Breast epithelium (tissue), 4 donors: ENCODE data around the gene FLNB. TPM values are rescaled to one million over a fixed set of nuclear protein-coding genes. Genes with fewer than 3 reads are reported as not detected.

Experiments
- DNase-seq, 2 donors: peaks; one replicate each; pipeline ENCODE4 v3.0.0-alpha.2; 2019; ENCODE audit warnings: low spot score in 2 of 2
- H3K27ac ChIP-seq, 2 donors: fragments of 200-600 bp; sonication (generic) in 1 of 2; one replicate each; pipeline ENCODE4 v1.5.1; 2016 to 2019; ENCODE audit warnings: mild to moderate bottlenecking in 1 of 2
- H3K27me3 ChIP-seq, 2 donors: fragments of 200-600 bp; sonication (generic) in 1 of 2; one replicate each; pipeline versions ENCODE4 v1.5.1 to v1.6.0; 2017 to 2019; ENCODE audit warnings: control low read depth in 1 of 2, mild to moderate bottlenecking in 1 of 2
- H3K36me3 ChIP-seq: fragments of 200-600 bp; one replicate; pipeline ENCODE4 v1.5.1; 2019
- H3K4me1 ChIP-seq, 2 donors: fragments of 200-600 bp; sonication (generic); one replicate each; pipeline ENCODE4 v1.5.1; 2016 to 2019; ENCODE audit warnings: control low read depth in 1 of 2
- H3K4me3 ChIP-seq, 3 donors: fragments of 200-600 bp; sonication (generic); 1 replicate in 2 of 3; 2 replicates in 1 of 3; pipeline ENCODE4 v1.5.1; 2016 to 2019; ENCODE audit warnings: mild to moderate bottlenecking in 3 of 3, moderate library complexity in 2 of 3
- H3K9me3 ChIP-seq, 2 donors: fragments of 200-600 bp; sonication (generic) in 1 of 2; one replicate each; pipeline ENCODE4 v1.5.1; 2016 to 2019; ENCODE audit warnings: control low read depth in 1 of 2
- POLR2A ChIP-seq: fragments of 450-650 bp; IDR thresholded peaks from one replicate; pipeline ENCODE4 v1.6.1; 2016; ENCODE audit warnings: antibody characterized with exemption, mild to moderate bottlenecking, moderate library complexity
- POLR2AphosphoS5 ChIP-seq, 3 donors: sonication (generic); formaldehyde crosslinking; IDR thresholded peaks; one replicate each; pipeline ENCODE4 v1.6.1; 2017; ENCODE audit warnings: antibody characterized with exemption in 3 of 3
- intact Hi-C: fragments of 100-400 bp; cut with DNase I; formaldehyde crosslinking; loops from one replicate; pipeline ENCODE4 v1.15.1; 2023; ENCODE audit warnings: low total_unique reads
- total RNA-seq, 3 donors: library from RNA; depleted of rRNA; stranded (reverse); fragments of >200 nt; gene quantifications; one replicate each; pipeline ENCODE4 v1.1.0, GENCODE V29; 2016
- TF ChIP-seq, protein P1 (sequence below), 3 donors: fragments of 450-650 bp; IDR thresholded peaks; one replicate each; pipeline ENCODE4 v1.5.1; 2016 to 2017; ENCODE audit warnings: antibody characterized with exemption in 3 of 3, mild to moderate bottlenecking in 3 of 3, moderate library complexity in 3 of 3

FLNB gene
- total RNA-seq, 3 donors from 2014 or later: 40.3 to 242 (median 164) TPM

- H3K36me3 ChIP-seq: peaks cover 3% of the 10 kb centered on the region
- DNase-seq: no peak
- no peak overlapping the region for H3K4me3 ChIP-seq
- no peak for TF ChIP-seq POLR2AphosphoS5 (IDR thresholded peaks at IDR 0.05)
- TF ChIP-seq, protein P1, sequence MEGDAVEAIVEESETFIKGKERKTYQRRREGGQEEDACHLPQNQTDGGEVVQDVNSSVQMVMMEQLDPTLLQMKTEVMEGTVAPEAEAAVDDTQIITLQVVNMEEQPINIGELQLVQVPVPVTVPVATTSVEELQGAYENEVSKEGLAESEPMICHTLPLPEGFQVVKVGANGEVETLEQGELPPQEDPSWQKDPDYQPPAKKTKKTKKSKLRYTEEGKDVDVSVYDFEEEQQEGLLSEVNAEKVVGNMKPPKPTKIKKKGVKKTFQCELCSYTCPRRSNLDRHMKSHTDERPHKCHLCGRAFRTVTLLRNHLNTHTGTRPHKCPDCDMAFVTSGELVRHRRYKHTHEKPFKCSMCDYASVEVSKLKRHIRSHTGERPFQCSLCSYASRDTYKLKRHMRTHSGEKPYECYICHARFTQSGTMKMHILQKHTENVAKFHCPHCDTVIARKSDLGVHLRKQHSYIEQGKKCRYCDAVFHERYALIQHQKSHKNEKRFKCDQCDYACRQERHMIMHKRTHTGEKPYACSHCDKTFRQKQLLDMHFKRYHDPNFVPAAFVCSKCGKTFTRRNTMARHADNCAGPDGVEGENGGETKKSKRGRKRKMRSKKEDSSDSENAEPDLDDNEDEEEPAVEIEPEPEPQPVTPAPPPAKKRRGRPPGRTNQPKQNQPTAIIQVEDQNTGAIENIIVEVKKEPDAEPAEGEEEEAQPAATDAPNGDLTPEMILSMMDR (IDR thresholded peaks at IDR 0.05): peak; percentile 21 to 58 (median 40)
- TF ChIP-seq POLR2A: no peak
- intact Hi-C loops: no loop called here
- H3K9me3 ChIP-seq: no peaks in the 10 kb centered on the region
- H3K4me1 ChIP-seq: no peaks in the 10 kb centered on the region
- H3K27ac ChIP-seq: no peak overlapping the region
- H3K27me3 ChIP-seq: no peaks in the 10 kb centered on the region
Observed at GRCh38 chr3:58167431-58168351, 159.5 kb downstream of the FLNB start.

DNA sequence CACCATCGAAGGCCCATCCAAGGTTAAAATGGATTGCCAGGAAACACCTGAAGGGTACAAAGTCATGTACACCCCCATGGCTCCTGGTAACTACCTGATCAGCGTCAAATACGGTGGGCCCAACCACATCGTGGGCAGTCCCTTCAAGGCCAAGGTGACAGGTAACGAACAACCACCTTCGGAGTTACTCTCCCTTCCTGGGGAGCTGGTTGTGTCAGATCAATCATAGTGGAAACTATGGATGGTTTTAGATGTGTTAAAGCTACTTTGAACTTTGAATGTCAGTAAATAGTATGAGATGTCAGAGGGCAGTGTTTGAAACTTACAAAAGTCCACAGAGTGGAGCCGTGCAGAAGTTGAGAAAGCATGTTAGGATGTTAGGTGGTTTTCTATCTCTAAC is 160.3 kb downstream of the FLNB start:
- Histone ChIP-seq H3K4me1 (no peaks in the 10 kb centered on the region), H3K27ac (no peak overlapping the region), H3K4me3 (no peak overlapping the region), H3K9me3 (no peaks in the 10 kb centered on the region), H3K36me3 (peaks cover 3% of the 10 kb centered on the region), H3K27me3 (no peaks in the 10 kb centered on the region)
- TF ChIP-seq POLR2AphosphoS5 (IDR thresholded peaks at IDR 0.05): no peak
- no peak for TF ChIP-seq POLR2A
- TF ChIP-seq, protein P1 (IDR thresholded peaks at IDR 0.05): no peak
- intact Hi-C loops: no loop called here
- no peak for DNase-seq

GRCh38 chr3:58169371-58169770 is 161.1 kb downstream of the FLNB start:
- no peak for DNase-seq
- TF ChIP-seq, protein P1 (IDR thresholded peaks at IDR 0.05): no peak
- TF ChIP-seq POLR2A (no peak), POLR2AphosphoS5 (IDR thresholded peaks at IDR 0.05) (no peak)
- intact Hi-C loops: no loop called here
- H3K36me3 ChIP-seq: peaks cover 3% of the 10 kb centered on the region
- H3K9me3 ChIP-seq: no peaks in the 10 kb centered on the region
- no peak overlapping the region for H3K27ac ChIP-seq
- no peaks in the 10 kb centered on the region for H3K27me3 ChIP-seq
- no peak overlapping the region for H3K4me3 ChIP-seq
- H3K4me1 ChIP-seq: no peaks in the 10 kb centered on the region

DNA sequence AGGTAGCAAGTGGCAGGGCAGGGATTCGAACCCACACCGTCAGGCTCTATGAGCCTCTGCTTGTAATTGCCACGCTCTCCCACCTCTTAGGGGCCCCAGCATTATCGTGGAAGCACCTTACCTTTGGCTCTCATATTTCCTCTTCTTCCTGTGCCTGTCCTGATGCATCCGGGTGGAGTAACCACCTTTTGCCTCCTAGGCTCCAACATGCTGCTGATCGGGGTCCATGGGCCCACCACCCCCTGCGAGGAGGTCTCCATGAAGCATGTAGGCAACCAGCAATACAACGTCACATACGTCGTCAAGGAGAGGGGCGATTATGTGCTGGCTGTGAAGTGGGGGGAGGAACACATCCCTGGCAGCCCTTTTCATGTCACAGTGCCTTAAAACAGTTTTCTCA is 162.2 kb downstream of the FLNB start:
- Histone ChIP-seq H3K27ac (no peak overlapping the region), H3K27me3 (no peaks in the 10 kb centered on the region), H3K4me3 (no peak overlapping the region), H3K9me3 (no peaks in the 10 kb centered on the region), H3K4me1 (peaks cover 0 to 5% of the 10 kb centered on the region in 2 donors), H3K36me3 (peaks cover 3% of the 10 kb centered on the region)
- intact Hi-C loops: no loop called here
- no peak for DNase-seq
- TF ChIP-seq, protein P1 (IDR thresholded peaks at IDR 0.05): no peak
- no peak for TF ChIP-seq POLR2A
- no peak for TF ChIP-seq POLR2AphosphoS5 (IDR thresholded peaks at IDR 0.05)

DNA sequence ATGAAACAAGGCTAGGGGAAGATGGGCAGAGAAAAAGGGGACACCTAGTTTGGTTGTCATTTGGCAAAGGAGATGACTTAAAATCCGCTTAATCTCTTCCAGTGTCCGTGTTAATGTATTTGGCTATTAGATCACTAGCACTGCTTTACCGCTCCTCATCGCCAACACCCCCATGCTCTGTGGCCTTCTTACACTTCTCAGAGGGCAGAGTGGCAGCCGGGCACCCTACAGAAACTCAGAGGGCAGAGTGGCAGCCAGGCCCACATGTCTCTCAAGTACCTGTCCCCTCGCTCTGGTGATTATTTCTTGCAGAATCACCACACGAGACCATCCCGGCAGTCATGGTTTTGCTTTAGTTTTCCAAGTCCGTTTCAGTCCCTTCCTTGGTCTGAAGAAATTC is 162.9 kb downstream of the FLNB start:
- Histone ChIP-seq H3K27me3 (no peaks in the 10 kb centered on the region), H3K4me1 (peaks cover 0 to 13% of the 10 kb centered on the region in 2 donors), H3K9me3 (no peaks in the 10 kb centered on the region), H3K4me3 (no peak overlapping the region), H3K36me3 (peaks cover 3% of the 10 kb centered on the region), H3K27ac (no peak overlapping the region)
- no peak for DNase-seq
- TF ChIP-seq, protein P1 (IDR thresholded peaks at IDR 0.05): no peak
- TF ChIP-seq POLR2A: no peak
- no peak for TF ChIP-seq POLR2AphosphoS5 (IDR thresholded peaks at IDR 0.05)
- intact Hi-C loops: no loop called here
